Spleen (tissue), 7 donors: ENCODE data around the gene PTP4A2.

ENCODE experiments used
- CTCF ChIP-seq, 11 experiments: fragments of 200-600 bp in 7 of 11; fragments of 450-650 bp in 4 of 11; sonication (generic) in 4 of 11; IDR thresholded peaks in 8 of 11; conservative IDR thresholded peaks in 3 of 11; 1 replicate in 7 of 11; 2 replicates in 4 of 11; pipeline versions ENCODE4 v1.4.0 to v1.8.0; 2016 to 2021; ENCODE audit warnings: antibody characterized with exemption in 11 of 11, inconsistent platforms in 4 of 11, mild to moderate bottlenecking in 1 of 11
- POLR2A ChIP-seq, 3 donors: fragments of 450-650 bp; IDR thresholded peaks; one replicate each; pipeline ENCODE4 v1.5.1; 2017; ENCODE audit warnings: antibody characterized with exemption in 3 of 3, mild to moderate bottlenecking in 1 of 3
- POLR2AphosphoS5 ChIP-seq, 3 donors: sonication (generic); formaldehyde crosslinking; IDR thresholded peaks; one replicate each; pipeline ENCODE4 v1.5.1; 2017; ENCODE audit warnings: antibody characterized with exemption in 3 of 3
- donor health status: DM: no; HTN: no; CAD: no; lungs with moderate emphysema.
- donor health status: DM: no; HTN: no; CAD: no.
- donor health status: DM: no; HTN: no; CAD: no.

GRCh38 chr1:31875636-31876236 lies 62.4 kb downstream of the PTP4A2 start:
- TF ChIP-seq CTCF (IDR thresholded peaks at IDR 0.05 in 8 of 11, conservative IDR thresholded peaks at IDR 0.05 in 3 of 11) (no peak), POLR2A (IDR thresholded peaks at IDR 0.05) (no peak), POLR2AphosphoS5 (IDR thresholded peaks at IDR 0.05) (no peak)
